Lower leg skin (tissue), 4 donors: ENCODE measurements around the gene KCNJ4. TPM values are rescaled to one million over a fixed set of nuclear protein-coding genes. Genes with fewer than 3 reads are reported as not detected.

Source experiments
- DNase-seq, 2 donors: peaks; one replicate each; pipeline ENCODE4 v3.0.0-alpha.2; 2019; ENCODE audit warnings: low spot score in 2 of 2
- H3K4me3 ChIP-seq: fragments of 200-600 bp; sonication (generic); 2 replicates; pipeline ENCODE4 v1.5.1; 2017; ENCODE audit warnings: mild to moderate bottlenecking, low read depth; ENCODE audit not compliant: poor library complexity, severe bottlenecking
- CTCF ChIP-seq, 3 donors: fragments of 450-650 bp; IDR thresholded peaks; one replicate each; pipeline ENCODE4 v1.5.1; 2016; ENCODE audit warnings: antibody characterized with exemption in 3 of 3, mild to moderate bottlenecking in 3 of 3, moderate library complexity in 2 of 3
- POLR2A ChIP-seq, 2 donors: fragments of 450-650 bp; IDR thresholded peaks; one replicate each; pipeline ENCODE4 v1.6.1; 2016 to 2017; ENCODE audit warnings: antibody characterized with exemption in 2 of 2, mild to moderate bottlenecking in 1 of 2, moderate library complexity in 1 of 2
- WGBS, 2 donors: methylation state at CpG; one replicate each; pipeline ENCODE4 v1.1.5; 2018; 5-methylcytosine and 5-hydroxymethylcytosine counted together
- intact Hi-C: fragments of 100-400 bp; cut with DNase I; formaldehyde crosslinking; loops from one replicate; pipeline ENCODE4 v1.15.0; 2023; ENCODE audit warnings: low total_unique reads
- total RNA-seq, 4 donors: library from RNA; depleted of rRNA; stranded (reverse); fragments of >200 nt; gene quantifications; one replicate each; pipeline ENCODE4 v1.1.0, GENCODE V29; 2016

KCNJ4 gene
- total RNA-seq, 4 donors from 2014 or later = 0.29 to 1.4 (median 0.46) TPM; not detected in 1

DNA sequence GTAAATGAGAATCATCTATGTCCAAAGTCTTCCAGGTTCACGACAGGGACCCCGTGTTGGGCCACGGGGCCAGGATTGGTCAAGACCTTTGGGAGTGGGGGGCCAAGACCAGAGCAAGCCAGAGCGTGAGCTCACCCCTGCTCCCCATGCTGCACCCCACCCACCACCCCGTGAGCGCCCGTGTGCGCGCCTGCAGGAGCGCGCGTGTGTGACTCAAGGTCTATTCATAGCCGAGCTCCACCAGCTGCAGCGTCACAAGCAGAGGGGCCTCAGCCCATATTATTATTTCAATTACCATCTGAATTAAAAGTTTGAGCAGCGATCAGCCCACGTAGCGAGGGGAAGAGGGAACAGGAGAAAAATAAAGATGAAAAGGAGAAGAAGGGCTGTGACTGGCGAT, 5.2 kb downstream of the KCNJ4 start:
- intact Hi-C loops = no loop called here
- no peak for DNase-seq
- WGBS, 2 donors = 46 to 55% methylated on average over 18 of the region's 18 CpGs
- H3K4me3 ChIP-seq = no peak overlapping the region
- no peak for TF ChIP-seq POLR2A (IDR thresholded peaks at IDR 0.05)
- TF ChIP-seq CTCF (IDR thresholded peaks at IDR 0.05) = no peak

DNA sequence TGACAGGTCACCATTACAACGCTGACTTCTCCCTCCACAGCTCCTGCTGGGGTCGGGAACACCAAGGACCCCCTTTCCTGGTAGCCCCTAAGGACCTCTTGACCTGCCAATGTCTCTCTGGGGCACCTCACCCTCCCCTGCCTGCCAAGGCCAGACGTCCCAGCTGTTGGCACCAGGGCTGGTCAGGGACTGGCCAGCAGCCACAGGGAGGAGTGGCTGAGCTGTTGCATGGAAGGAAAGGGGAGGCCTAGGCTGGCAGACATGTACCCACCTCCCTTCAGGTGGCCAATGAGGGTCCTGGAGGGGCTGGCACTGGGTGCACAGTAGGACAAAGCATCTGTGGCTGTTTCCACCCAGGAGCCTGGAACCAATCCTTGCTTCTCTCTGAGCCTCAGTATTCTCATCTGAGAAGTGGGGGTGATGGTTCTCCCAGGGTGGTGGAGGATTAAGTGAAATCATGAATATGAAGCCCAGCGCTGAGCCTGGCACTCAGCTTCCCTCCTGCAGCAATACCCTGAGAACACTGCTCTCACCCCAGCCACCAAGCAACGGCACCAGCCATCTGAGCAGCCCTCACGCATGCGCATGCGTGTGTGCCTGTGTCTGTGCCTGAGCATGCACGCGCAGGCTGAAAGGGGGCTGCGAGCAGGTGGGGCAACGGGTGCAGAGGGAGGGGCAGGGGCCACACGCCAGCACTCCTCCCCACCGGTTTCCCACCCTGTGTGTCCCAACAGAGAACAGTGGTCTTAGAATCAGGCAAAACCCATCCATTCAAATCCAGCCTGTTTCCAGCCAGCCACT, 5.9 kb downstream of the KCNJ4 start:
- H3K4me3 ChIP-seq = no peak overlapping the region
- 48 to 51% methylated on average over 10 to 12 of the region's 14 CpGs for WGBS, 2 donors
- intact Hi-C loops = no loop called here
- TF ChIP-seq CTCF (IDR thresholded peaks at IDR 0.05) = no peak
- TF ChIP-seq POLR2A (IDR thresholded peaks at IDR 0.05) = no peak
- no peak for DNase-seq

GRCh38 chr22:38446018-38446601, 8.9 kb downstream of the KCNJ4 start:
- TF ChIP-seq POLR2A (IDR thresholded peaks at IDR 0.05) (no peak), CTCF (IDR thresholded peaks at IDR 0.05) (no peak)
- 48 to 54% methylated on average over 8 to 9 of the region's 9 CpGs for WGBS, 2 donors
- no peak overlapping the region for H3K4me3 ChIP-seq
- DNase-seq = no peak
- intact Hi-C loops = no loop called here

DNA sequence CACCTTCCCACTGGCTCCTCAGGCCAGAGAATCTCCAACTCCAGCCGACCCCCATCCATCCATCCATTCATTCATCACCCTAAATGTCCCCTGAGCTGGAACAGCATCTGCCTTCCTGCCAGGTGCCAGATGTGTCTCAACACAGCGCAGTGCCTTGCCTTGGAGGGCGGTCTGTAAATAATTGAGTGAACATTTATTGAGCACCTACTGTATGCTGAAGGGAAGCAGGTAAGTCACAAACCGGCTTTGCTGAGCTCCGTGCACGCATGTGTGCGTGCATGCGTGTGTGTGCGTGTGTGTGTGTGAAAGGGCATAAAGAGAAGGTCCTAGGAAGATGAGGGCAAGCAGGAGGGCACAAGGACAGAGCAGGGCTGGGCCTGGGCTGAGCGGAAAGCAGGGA, 10.2 kb downstream of the KCNJ4 start:
- 88 to 93% methylated on average over 10 of the region's 10 CpGs for WGBS, 2 donors
- intact Hi-C loops = no loop called here
- no peak for TF ChIP-seq CTCF (IDR thresholded peaks at IDR 0.05)
- DNase-seq = no peak
- no peak overlapping the region for H3K4me3 ChIP-seq

DNA sequence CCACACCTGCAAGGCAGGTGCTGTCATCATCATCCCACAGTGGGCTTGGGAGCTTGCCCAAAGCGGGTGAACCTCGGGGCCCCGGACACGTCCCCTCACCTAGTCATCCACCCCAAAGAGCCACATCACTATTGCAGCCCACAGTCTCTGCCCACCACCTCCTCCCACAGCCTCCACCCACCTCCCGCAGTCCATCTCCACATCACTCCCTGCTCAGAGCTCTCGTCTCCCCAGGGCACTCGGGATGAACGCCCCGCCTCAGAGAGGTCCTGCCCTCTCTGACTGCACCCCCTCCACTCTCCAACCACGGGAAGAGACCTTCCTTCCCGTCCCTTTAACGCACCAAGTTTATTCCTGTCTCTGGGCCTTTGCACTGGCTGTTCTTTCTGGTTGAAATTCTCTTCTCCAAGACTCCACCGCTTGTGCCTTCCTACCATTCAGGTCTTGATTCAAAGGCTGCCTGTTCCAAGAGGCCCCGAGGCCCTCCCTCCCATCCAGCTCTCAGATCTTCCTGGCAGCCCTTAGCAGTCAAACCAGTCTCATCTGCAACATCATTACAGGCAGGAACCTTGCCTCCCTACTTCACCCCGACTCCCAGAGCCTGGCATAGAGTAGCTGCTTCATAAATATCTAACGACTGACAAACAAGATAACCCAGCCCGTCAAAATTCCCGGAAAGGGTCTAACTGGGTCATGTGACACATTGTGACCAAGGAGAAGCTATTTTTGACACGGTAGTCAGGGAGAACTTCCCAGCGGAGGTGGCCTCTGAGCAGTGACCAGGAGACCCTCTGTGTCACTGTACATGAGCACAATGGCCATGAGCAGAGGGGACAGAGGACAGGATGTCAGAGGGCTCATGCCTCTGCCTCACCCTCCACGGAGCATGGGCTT, 11.1 kb downstream of the KCNJ4 start:
- TF ChIP-seq CTCF (IDR thresholded peaks at IDR 0.05) = no peak
- intact Hi-C loops = no loop called here
- WGBS, 2 donors = 44 to 46% methylated on average over 20 to 21 of the region's 21 CpGs
- no peak overlapping the region for H3K4me3 ChIP-seq
- no peak for DNase-seq
